HG03066 (cell line): ENCODE data around the gene LAPTM4A.
A peak's percentile ranks its signal among the peaks of the same experiment; 100 is the strongest.
"Not testable (repeated sequence)": the region's sequence is repeated elsewhere in the genome, so short reads cannot be mapped to it uniquely, and the experiment has no call there.

ENCODE experiments used
- ATAC-seq: cut with Tn5 transposase; IDR thresholded peaks from one replicate; pipeline ENCODE4 v1.9.1; 2021; ENCODE audit warnings: low read depth; ENCODE audit not compliant: unreplicated experiment

Gene LAPTM4A

GRCh38 chr2:20051532-20052228 is at the start of gene LAPTM4A:
TSS of gene LAPTM4A (minus strand) at chr2:20051628. CDS start at chr2:20051520, 108 bp downstream.
- peak; percentile 93 for ATAC-seq

- ATAC-seq, result no peak
Observed at GRCh38 chr2:20100711-20101110, 49.3 kb upstream of the LAPTM4A start.

GRCh38 chr2:20099780-20100179 is 48.4 kb upstream of the LAPTM4A start:
- no peak for ATAC-seq

GRCh38 chr2:20097889-20098714 is 46.7 kb upstream of the LAPTM4A start:
- ATAC-seq, result peak; percentile 95

- ATAC-seq, result no peak
Observed at GRCh38 chr2:20095469-20095868, 44.0 kb upstream of the LAPTM4A start.

GRCh38 chr2:20094955-20095354 is 43.5 kb upstream of the LAPTM4A start:
- no peak for ATAC-seq

- ATAC-seq, result no peak
Observed at GRCh38 chr2:20094142-20094755, 42.8 kb upstream of the LAPTM4A start.

GRCh38 chr2:20093263-20094141 is 42.1 kb upstream of the LAPTM4A start:
- ATAC-seq, result no peak

- no peak for ATAC-seq
Observed at GRCh38 chr2:20092901-20093235, 41.4 kb upstream of the LAPTM4A start.

GRCh38 chr2:20092226-20092900 is 40.9 kb upstream of the LAPTM4A start:
- no peak for ATAC-seq

- no peak for ATAC-seq
Observed at GRCh38 chr2:20091305-20091991, 40.0 kb upstream of the LAPTM4A start.

- ATAC-seq, result no peak
Observed at GRCh38 chr2:20089715-20090464, 38.5 kb upstream of the LAPTM4A start.

- ATAC-seq, result not testable (repeated sequence)
Observed at GRCh38 chr2:20085909-20086308, 34.5 kb upstream of the LAPTM4A start.

- not testable (repeated sequence) for ATAC-seq
Observed at GRCh38 chr2:20082812-20083211, 31.4 kb upstream of the LAPTM4A start.

- ATAC-seq, result no peak
Observed at GRCh38 chr2:20081841-20082240, 30.4 kb upstream of the LAPTM4A start.

- no peak for ATAC-seq
Observed at GRCh38 chr2:20080839-20081415, 29.5 kb upstream of the LAPTM4A start.

- ATAC-seq, result no peak
Observed at GRCh38 chr2:20080428-20080827, 29.0 kb upstream of the LAPTM4A start.

GRCh38 chr2:20079546-20080115 is 28.2 kb upstream of the LAPTM4A start:
- ATAC-seq, result no peak
